ENCODE measurements around the gene GPR68. TPM values are rescaled to one million over a fixed set of nuclear protein-coding genes. Genes with fewer than 3 reads are reported as not detected.

Gene GPR68
- total and polyA plus RNA-seq, 2 of the 4 experiments (the other 2 are of a cell fraction) = 0.72 to 0.94 TPM

GRCh38 chr14:91269076-91269991 is 24.8 kb upstream of the GPR68 start:
- Histone ChIP-seq H2AK5ac (ENCODE audit: low read depth, low read length) (no peak overlapping the region), H4K91ac (ENCODE audit: insufficient read depth, low read depth, low read length) (no peak overlapping the region), H3K4me1 (ENCODE audit: control insufficient read depth, insufficient read depth, low read length) (no peaks in the 10 kb centered on the region; the same call in 1 of the 2 replicates), H3K23ac (ENCODE audit: low read depth, low read length) (no peak overlapping the region), H3K4me2 (ENCODE audit: low read depth, low read length) (no peak overlapping the region), H3K4me3 (ENCODE audit: insufficient read depth, low read depth, low read length) (no peak overlapping the region), H3K36me3 (ENCODE audit: control insufficient read depth, insufficient read depth, low read length) (no peaks in the 10 kb centered on the region), H3K79me1 (ENCODE audit: low read depth in 1 of 2, low read length in 2 of 2) (no peaks in the 10 kb centered on the region), H2BK15ac (ENCODE audit: low read depth, low read length) (no peak overlapping the region), H3K27me3 (ENCODE audit: control insufficient read depth, insufficient read depth, low read length) (peaks cover 29% of the 10 kb centered on the region), H2AFZ (replicated peaks; ENCODE audit: low read length, poor library complexity) (peak overlapping the region; percentile 53), H3K9me3 (ENCODE audit: control insufficient read depth, insufficient read depth, low read length) (no peaks in the 10 kb centered on the region), H3K14ac (replicated peaks; ENCODE audit: low read depth, low read length) (no peak overlapping the region), H4K5ac (ENCODE audit: low read depth, low read length) (no peak overlapping the region), H2AK9ac (replicated peaks; ENCODE audit: low read depth, low read length, poor library complexity) (no peak overlapping the region), H2BK20ac (ENCODE audit: low read depth, low read length) (no peak overlapping the region), H4K8ac (ENCODE audit: low read depth in 2 of 2, low read length in 2 of 2) (no peak overlapping the region), H2BK5ac (ENCODE audit: low read depth, low read length, poor library complexity, severe bottlenecking) (no peak overlapping the region), H3K9me1 (ENCODE audit: insufficient read depth, low read length) (no peaks in the 10 kb centered on the region), H4K20me1 (ENCODE audit: insufficient read depth, low read length) (no peaks in the 10 kb centered on the region), H3K56ac (ENCODE audit: extremely low read depth, insufficient read depth, low read length) (no peak overlapping the region), H3K4ac (ENCODE audit: low read depth, low read length) (no peak overlapping the region), H3K18ac (ENCODE audit: low read depth, low read length) (no peak overlapping the region), H3K9ac (ENCODE audit: low read depth, low read length) (no peak overlapping the region), H2BK120ac (ENCODE audit: low read depth, low read length) (no peak overlapping the region), H3K27ac (ENCODE audit: insufficient read depth, low read length) (no peak overlapping the region)
- TF ChIP-seq CTCF (conservative IDR thresholded peaks at IDR 0.05; ENCODE audit: low read depth, low read length) = no peak
- TF ChIP-seq NFE2L2 (IDR thresholded peaks at IDR 0.05; ENCODE audit: low read depth, low read length) = no peak
- TF ChIP-seq SMC3 (IDR thresholded peaks at IDR 0.05; ENCODE audit: low read depth, low read length) = no peak
- no peak for TF ChIP-seq CEBPB (IDR thresholded peaks at IDR 0.05; ENCODE audit: low read depth, low read length)
- no peak for TF ChIP-seq USF2 (IDR thresholded peaks at IDR 0.05; ENCODE audit: low read depth, low read length)
- ChIA-PET POLR2A (ENCODE audit: unreplicated experiment) (no interaction called here), CTCF (no interaction called here)
- DNase-seq (no peak), ATAC-seq (ENCODE audit: low read depth) (peak; percentile 14; the same call in 1 of the 2 replicates)
- 42% methylated on average over 9 of the region's 24 CpGs; no CpG with 5 or more reads in 1 of the 2 experiments for WGBS, 2 experiments (ENCODE audit: extremely low coverage in 2 of 2, insufficient read length in 1 of 2)
- BruUV-seq (replicated peaks) = no TSS peak
- dilution Hi-C loops (cut with HindIII; ENCODE audit: low sequenced_read_pairs, unreplicated experiment) = no loop called here
- in situ Hi-C loops (cut with MboI; ENCODE audit: low sequenced_read_pairs) = no loop called here
- intact Hi-C loops (cut with micrococcal nuclease) = no loop called here

All from IMR-90 (cell line).